Mucosa of rectum (tissue), 2 donors: ENCODE data around the gene USH1C.
A peak's percentile ranks its signal among the peaks of the same experiment; 100 is the strongest.

Experiments used
- H3K27ac ChIP-seq, 2 donors: one replicate each; pipeline ENCODE4 v1.7.0; 2013; ENCODE audit warnings: inconsistent platforms in 2 of 2, low read depth in 2 of 2, low read length in 2 of 2
- H3K27me3 ChIP-seq, 2 donors: one replicate each; pipeline ENCODE4 v1.7.0; 2013; ENCODE audit warnings: low read length in 2 of 2; ENCODE audit not compliant: control insufficient read depth in 2 of 2, insufficient read depth in 2 of 2
- H3K36me3 ChIP-seq, 2 donors: one replicate each; pipeline ENCODE4 v1.7.0; 2013; ENCODE audit warnings: low read length in 2 of 2; ENCODE audit not compliant: control insufficient read depth in 2 of 2, insufficient read depth in 2 of 2
- H3K4me1 ChIP-seq, 2 donors: one replicate each; pipeline ENCODE4 v1.7.0; 2013; ENCODE audit warnings: low read length in 2 of 2, mild to moderate bottlenecking in 1 of 2; ENCODE audit not compliant: control insufficient read depth in 2 of 2, insufficient read depth in 2 of 2
- H3K4me3 ChIP-seq, 2 donors: one replicate each; pipeline ENCODE4 v1.7.0; 2013; ENCODE audit warnings: low read length in 2 of 2
- H3K9ac ChIP-seq, 2 donors: one replicate each; pipeline ENCODE4 v1.7.0; 2013; ENCODE audit warnings: low read length in 2 of 2, low read depth in 1 of 2, mild to moderate bottlenecking in 1 of 2
- H3K9me3 ChIP-seq, 2 donors: one replicate each; pipeline ENCODE4 v1.7.0; 2013; ENCODE audit warnings: low read length in 2 of 2; ENCODE audit not compliant: control insufficient read depth in 2 of 2
- donor health status: healthy.
- donor health status: Normal muscosa, but diverticular disease.

The USH1C gene

GRCh38 chr11:17547932-17548331 is 3.7 kb upstream of the USH1C start:
- Histone ChIP-seq H3K4me1 (no peaks in the 10 kb centered on the region), H3K4me3 (no peak overlapping the region), H3K27ac (no peak overlapping the region), H3K9me3 (no peaks in the 10 kb centered on the region), H3K36me3 (no peaks in the 10 kb centered on the region), H3K27me3 (no peaks in the 10 kb centered on the region), H3K9ac (no peak overlapping the region)

DNA sequence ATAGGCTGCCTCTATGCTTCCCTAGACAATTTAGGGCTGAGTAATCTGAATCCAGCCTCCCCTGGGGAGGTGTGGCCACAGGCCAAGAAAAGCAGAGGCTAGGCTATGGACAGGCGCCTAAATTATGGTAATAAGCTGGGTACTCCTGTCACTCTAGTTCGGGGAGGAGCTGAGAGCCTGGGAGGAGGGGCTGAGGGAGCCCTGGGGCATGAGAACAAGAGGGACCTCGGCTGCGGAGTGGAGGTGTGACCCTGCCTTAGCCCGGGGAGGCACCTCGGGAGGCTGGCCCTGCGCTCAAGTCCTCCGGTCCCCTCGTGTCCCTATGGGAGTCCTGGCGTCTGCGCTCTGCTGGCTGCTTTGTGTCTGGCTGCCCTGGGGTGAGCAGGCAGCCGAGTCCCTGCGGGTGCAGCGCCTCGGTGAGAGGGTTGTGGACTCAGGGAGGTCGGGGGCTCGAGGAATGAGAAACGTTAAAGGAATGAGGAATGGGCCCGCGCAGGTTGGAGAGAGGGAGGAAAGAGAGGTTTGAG is 2.9 kb upstream of the USH1C start, which contains the start of gene OTOG:
Gene OTOG, plus strand, starts transcription at position 209 of the 527 bp plus-strand sequence. Its CDS starts 114 bp downstream, at position 323.
- Histone ChIP-seq H3K36me3 (no peaks in the 10 kb centered on the region), H3K9me3 (no peaks in the 10 kb centered on the region), H3K4me3 (no peak within 1 kb of the TSS), H3K27me3 (no peaks in the 10 kb centered on the region), H3K9ac (no peak within 1 kb of the TSS), H3K4me1 (no peaks in the 10 kb centered on the region), H3K27ac (no peak within 1 kb of the TSS)

- Histone ChIP-seq H3K4me1 (peaks cover 4 to 7% of the 10 kb centered on the region in 2 donors), H3K9ac (no peak overlapping the region), H3K4me3 (no peak overlapping the region), H3K27me3 (no peaks in the 10 kb centered on the region), H3K9me3 (no peaks in the 10 kb centered on the region), H3K36me3 (no peaks in the 10 kb centered on the region), H3K27ac (no peak overlapping the region)
Measured at GRCh38 chr11:17546240-17546639, 2.0 kb upstream of the USH1C start.

DNA sequence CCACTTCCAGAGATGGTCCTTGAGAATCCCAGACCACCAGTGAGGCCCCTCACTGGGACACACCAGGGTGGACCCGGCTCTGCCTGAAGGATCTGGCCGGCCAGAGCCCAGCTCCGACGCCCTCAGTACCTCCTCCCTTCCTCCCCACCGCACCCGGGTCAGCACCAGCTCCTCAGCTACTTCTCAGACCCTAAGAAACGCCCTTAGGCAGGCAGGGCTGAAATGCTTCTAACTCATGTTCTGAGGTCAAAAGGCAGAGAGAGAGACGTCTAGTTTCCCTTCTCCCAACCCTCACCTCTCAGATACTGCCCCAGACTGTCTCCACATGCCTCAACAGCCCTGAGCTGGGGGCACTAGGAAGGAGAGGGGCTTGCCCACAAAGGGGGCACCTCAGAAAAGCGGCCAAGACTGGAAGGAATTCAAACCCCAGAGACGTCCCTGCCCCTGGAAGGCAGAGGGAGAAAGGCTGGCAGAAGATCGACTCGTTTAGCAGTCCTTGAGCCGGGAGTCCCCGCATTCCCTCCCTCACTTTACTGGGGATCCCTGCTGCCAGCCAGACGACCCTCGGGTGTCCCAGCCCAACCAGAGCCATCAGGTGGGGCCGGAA is 539 bp downstream of the USH1C start:
- peak overlapping the region; percentile 79 to 92 for H3K9ac ChIP-seq
- H3K36me3 ChIP-seq = no peaks in the 10 kb centered on the region
- peaks cover 8 to 15% of the 10 kb centered on the region in 2 donors for H3K4me1 ChIP-seq
- H3K27me3 ChIP-seq = no peaks in the 10 kb centered on the region
- no peaks in the 10 kb centered on the region for H3K9me3 ChIP-seq
- H3K4me3 ChIP-seq = peak overlapping the region; percentile 85 to 90
- H3K27ac ChIP-seq = peak overlapping the region; percentile 91 to 94

GRCh38 chr11:17543041-17543440 is 1.2 kb downstream of the USH1C start:
- peak overlapping the region; percentile 79 to 92 for H3K9ac ChIP-seq
- H3K4me3 ChIP-seq = peak overlapping the region; percentile 85 to 90
- peak overlapping the region; percentile 91 to 94 for H3K27ac ChIP-seq

DNA sequence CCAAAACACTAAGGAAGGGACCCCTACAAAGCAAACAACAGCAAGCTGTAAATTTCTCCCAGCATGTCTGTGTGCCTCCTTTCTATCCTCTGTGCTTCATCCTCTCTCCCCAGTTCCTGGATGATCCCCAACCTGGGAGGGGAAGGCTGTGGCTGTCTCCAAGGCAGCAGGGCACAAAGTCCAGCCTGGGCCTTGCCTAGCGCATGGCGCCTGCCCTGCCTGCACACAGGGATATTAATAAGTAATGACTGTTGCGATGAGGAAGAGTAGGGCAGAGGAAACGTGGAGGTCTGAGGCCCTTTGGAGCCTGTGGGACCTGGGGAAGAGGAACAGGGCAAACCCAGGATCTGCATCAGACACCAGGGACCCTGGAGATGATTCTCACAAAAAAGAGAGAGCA is 2.0 kb downstream of the USH1C start:
- peak overlapping the region; percentile 79 to 92 for H3K9ac ChIP-seq

More at GRCh38 chr11:17543041-17543440, 1.2 kb downstream of the USH1C start:
- H3K36me3 ChIP-seq = no peaks in the 10 kb centered on the region
- no peaks in the 10 kb centered on the region for H3K27me3 ChIP-seq
- no peaks in the 10 kb centered on the region for H3K9me3 ChIP-seq
- H3K4me1 ChIP-seq = peaks cover 8 to 15% of the 10 kb centered on the region in 2 donors

GRCh38 chr11:17541330-17541885 is 2.8 kb downstream of the USH1C start:
- Histone ChIP-seq H3K36me3 (no peaks in the 10 kb centered on the region), H3K27ac (peak overlapping the region; percentile 91 to 94), H3K27me3 (no peaks in the 10 kb centered on the region), H3K4me1 (peaks cover 8 to 21% of the 10 kb centered on the region in 2 donors), H3K4me3 (peak overlapping the region; percentile 85 to 90), H3K9ac (peak overlapping the region in 1 of 2 donors; percentile 92), H3K9me3 (no peaks in the 10 kb centered on the region)

More for the DNA sequence above, 2.0 kb downstream of the USH1C start:
- Histone ChIP-seq H3K27ac (peak overlapping the region; percentile 91 to 94), H3K27me3 (no peaks in the 10 kb centered on the region), H3K36me3 (no peaks in the 10 kb centered on the region), H3K9me3 (no peaks in the 10 kb centered on the region), H3K4me1 (peaks cover 8 to 17% of the 10 kb centered on the region in 2 donors), H3K4me3 (peak overlapping the region; percentile 85 to 90)

DNA sequence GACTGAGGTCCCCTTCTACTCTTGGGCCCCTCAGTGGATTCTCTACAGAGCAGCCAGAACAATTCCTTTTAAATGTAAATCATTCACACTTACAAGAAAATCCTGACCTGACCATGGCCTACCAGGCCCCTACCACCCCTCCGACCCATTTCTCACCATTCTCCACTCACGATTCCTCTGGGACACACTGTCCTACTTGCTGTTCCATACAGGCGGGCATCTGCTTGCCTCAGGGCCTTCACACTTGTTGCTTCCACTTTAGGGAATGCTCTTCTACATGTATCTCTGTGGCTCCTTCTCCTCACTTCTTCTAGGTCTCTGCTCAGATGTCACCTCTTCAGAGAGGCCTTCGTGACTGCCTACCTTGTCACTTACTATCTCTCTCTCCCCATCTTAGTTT is 3.4 kb downstream of the USH1C start:
- Histone ChIP-seq H3K9me3 (no peaks in the 10 kb centered on the region), H3K27ac (no peak overlapping the region), H3K4me3 (no peak overlapping the region), H3K4me1 (peaks cover 8 to 23% of the 10 kb centered on the region in 2 donors), H3K27me3 (no peaks in the 10 kb centered on the region), H3K9ac (no peak overlapping the region), H3K36me3 (no peaks in the 10 kb centered on the region)

- Histone ChIP-seq H3K9ac (no peak overlapping the region), H3K27ac (no peak overlapping the region), H3K4me3 (no peak overlapping the region), H3K27me3 (no peaks in the 10 kb centered on the region), H3K9me3 (no peaks in the 10 kb centered on the region), H3K4me1 (peaks cover 8 to 24% of the 10 kb centered on the region in 2 donors), H3K36me3 (no peaks in the 10 kb centered on the region)
Measured at GRCh38 chr11:17538731-17539130, 5.5 kb downstream of the USH1C start.

GRCh38 chr11:17538054-17538453 is 6.2 kb downstream of the USH1C start:
- Histone ChIP-seq H3K36me3 (peaks cover 0 to under 1% of the 10 kb centered on the region in 2 donors), H3K27ac (no peak overlapping the region), H3K9ac (no peak overlapping the region), H3K4me1 (peaks cover 8 to 24% of the 10 kb centered on the region in 2 donors), H3K4me3 (no peak overlapping the region), H3K27me3 (no peaks in the 10 kb centered on the region), H3K9me3 (no peaks in the 10 kb centered on the region)
